Liver (tissue), 9 donors: ENCODE measurements around the gene CCNA1. TPM values are rescaled to one million over a fixed set of nuclear protein-coding genes. Genes with fewer than 3 reads are reported as not detected.

ENCODE experiments used
- DNase-seq: peaks from one replicate; pipeline ENCODE4 v3.0.0-alpha.2; 2017; ENCODE audit warnings: low spot score
- H3K27ac ChIP-seq, 2 donors: one replicate each; pipeline ENCODE4 v1.7.0; 2013; ENCODE audit warnings: inconsistent platforms in 2 of 2, low read length in 2 of 2, control low read depth in 1 of 2, low read depth in 1 of 2, mild to moderate bottlenecking in 1 of 2
- H3K27me3 ChIP-seq, 4 donors: one replicate each; pipeline versions ENCODE4 v1.6.1 to v1.7.0; 2013; ENCODE audit warnings: low read length in 3 of 4, inconsistent platforms in 1 of 4, mild to moderate bottlenecking in 1 of 4, moderate library complexity in 1 of 4; ENCODE audit not compliant: control insufficient read depth in 4 of 4, insufficient read depth in 4 of 4
- H3K36me3 ChIP-seq, 4 donors: one replicate each; pipeline versions ENCODE4 v1.6.1 to v1.7.0; 2013; ENCODE audit warnings: low read length in 3 of 4, mild to moderate bottlenecking in 3 of 4, low read depth in 1 of 4, moderate library complexity in 1 of 4; ENCODE audit not compliant: control insufficient read depth in 4 of 4, insufficient read depth in 3 of 4
- H3K4me1 ChIP-seq, 4 donors: one replicate each; pipeline versions ENCODE4 v1.6.1 to v1.7.0; 2013; ENCODE audit warnings: low read length in 3 of 4, mild to moderate bottlenecking in 3 of 4, moderate library complexity in 1 of 4; ENCODE audit not compliant: control insufficient read depth in 4 of 4, insufficient read depth in 4 of 4
- H3K4me3 ChIP-seq, 3 donors: one replicate each; pipeline versions ENCODE4 v1.6.1 to v1.7.0; 2013; ENCODE audit warnings: low read length in 3 of 3, control low read depth in 1 of 3, low read depth in 1 of 3, mild to moderate bottlenecking in 1 of 3
- H3K9ac ChIP-seq, 2 donors: one replicate each; pipeline ENCODE4 v1.7.0; 2013; ENCODE audit warnings: low read length in 2 of 2, mild to moderate bottlenecking in 2 of 2, moderate library complexity in 2 of 2, control low read depth in 1 of 2, low read depth in 1 of 2
- H3K9me3 ChIP-seq, 4 donors: one replicate each; pipeline versions ENCODE4 v1.6.1 to v1.7.0; 2013; ENCODE audit warnings: low read length in 3 of 4; ENCODE audit not compliant: control insufficient read depth in 4 of 4
- CTCF ChIP-seq: fragments of 150-350 bp; IDR thresholded peaks from 2 replicates; pipeline ENCODE4 v1.5.1; 2017; ENCODE audit warnings: improper control_type of control experiment, low read depth, low read length; ENCODE audit not compliant: missing input control
- EGR1 ChIP-seq, 2 donors: IDR thresholded peaks; 2 replicates each; pipeline ENCODE4 v1.6.1; 2016 to 2018; ENCODE audit warnings: antibody characterized with exemption in 2 of 2, low read depth in 2 of 2
- FOXA1 ChIP-seq: IDR thresholded peaks from 2 replicates; pipeline ENCODE4 v1.6.1; 2016; ENCODE audit warnings: antibody characterized with exemption
- FOXA2 ChIP-seq: IDR thresholded peaks from 2 replicates; pipeline ENCODE4 v1.6.1; 2016; ENCODE audit warnings: antibody characterized with exemption
- GABPA ChIP-seq, 2 donors: IDR thresholded peaks in 1 of 2; conservative IDR thresholded peaks in 1 of 2; 2 replicates each; pipeline ENCODE4 v1.6.1; 2016; ENCODE audit warnings: antibody characterized with exemption in 2 of 2, mild to moderate bottlenecking in 1 of 2, moderate library complexity in 1 of 2
- HNF4A ChIP-seq, 2 donors: conservative IDR thresholded peaks; 2 replicates each; pipeline ENCODE4 v1.6.1; 2016; ENCODE audit warnings: antibody characterized with exemption in 2 of 2, mild to moderate bottlenecking in 2 of 2
- MAX ChIP-seq: IDR thresholded peaks from 2 replicates; pipeline ENCODE4 v1.6.1; 2016; ENCODE audit warnings: antibody characterized with exemption
- NR2F2 ChIP-seq: IDR thresholded peaks from 2 replicates; pipeline ENCODE4 v1.6.1; 2016; ENCODE audit warnings: antibody characterized with exemption
- RAD21 ChIP-seq, 2 donors: IDR thresholded peaks; 2 replicates each; pipeline ENCODE4 v1.6.1; 2016; ENCODE audit warnings: antibody characterized with exemption in 2 of 2, mild to moderate bottlenecking in 2 of 2
- SP1 ChIP-seq: IDR thresholded peaks from 2 replicates; pipeline ENCODE4 v1.6.1; 2018; ENCODE audit warnings: antibody characterized with exemption, mild to moderate bottlenecking
- TAF1 ChIP-seq: conservative IDR thresholded peaks from 2 replicates; pipeline ENCODE4 v1.6.1; 2016; ENCODE audit warnings: antibody characterized with exemption, mild to moderate bottlenecking
- YY1 ChIP-seq: IDR thresholded peaks from 2 replicates; pipeline ENCODE4 v1.6.1; 2016; ENCODE audit warnings: antibody characterized with exemption, mild to moderate bottlenecking
- WGBS: extraction: QIAGEN DNeasy Blood & Tissue Kit; methylation state at CpG from one replicate; pipeline ENCODE4 v1.1.7; 2013; 5-methylcytosine and 5-hydroxymethylcytosine counted together
- polyA plus RNA-seq, 2 donors: library from polyadenylated mRNA; stranded (reverse) in 1 of 2; unstranded in 1 of 2; fragments of 200-250 nt in 1 of 2; fragments of >200 nt in 1 of 2; fragmentation: Nextera tagmentation in 1 of 2; extraction: Ambion mirVana in 1 of 2; gene quantifications; one replicate each; pipeline versions ENCODE4 v1.2.1 to v1.2.3, GENCODE V29; 2013 to 2015
- total RNA-seq, 2 donors: library from RNA; depleted of rRNA; stranded (reverse); fragments of >200 nt; gene quantifications; one replicate each; pipeline ENCODE4 v1.2.3, GENCODE V29; 2014
- TF ChIP-seq, protein P1 (sequence below): IDR thresholded peaks from 2 replicates; pipeline ENCODE4 v1.6.1; 2016; ENCODE audit warnings: antibody characterized with exemption, mild to moderate bottlenecking
- TF ChIP-seq, protein P2 (sequence below): IDR thresholded peaks from 2 replicates; pipeline ENCODE4 v1.6.1; 2016; ENCODE audit warnings: antibody characterized with exemption
- donor health status: healthy.
- donor health status: healthy.
- donor health status: healthy.
- donor health status: healthy.
- donor health status: healthy.

The CCNA1 gene
- total and polyA plus RNA-seq, 4 donors: 0.08 to 0.09 TPM; not detected in 2

- H3K36me3 ChIP-seq: no peaks in the 10 kb centered on the region
- no peaks in the 10 kb centered on the region for H3K27me3 ChIP-seq
- no peak for TF ChIP-seq SP1
- no peak for TF ChIP-seq NR2F2
- no peak for TF ChIP-seq FOXA1
- TF ChIP-seq, protein P1, sequence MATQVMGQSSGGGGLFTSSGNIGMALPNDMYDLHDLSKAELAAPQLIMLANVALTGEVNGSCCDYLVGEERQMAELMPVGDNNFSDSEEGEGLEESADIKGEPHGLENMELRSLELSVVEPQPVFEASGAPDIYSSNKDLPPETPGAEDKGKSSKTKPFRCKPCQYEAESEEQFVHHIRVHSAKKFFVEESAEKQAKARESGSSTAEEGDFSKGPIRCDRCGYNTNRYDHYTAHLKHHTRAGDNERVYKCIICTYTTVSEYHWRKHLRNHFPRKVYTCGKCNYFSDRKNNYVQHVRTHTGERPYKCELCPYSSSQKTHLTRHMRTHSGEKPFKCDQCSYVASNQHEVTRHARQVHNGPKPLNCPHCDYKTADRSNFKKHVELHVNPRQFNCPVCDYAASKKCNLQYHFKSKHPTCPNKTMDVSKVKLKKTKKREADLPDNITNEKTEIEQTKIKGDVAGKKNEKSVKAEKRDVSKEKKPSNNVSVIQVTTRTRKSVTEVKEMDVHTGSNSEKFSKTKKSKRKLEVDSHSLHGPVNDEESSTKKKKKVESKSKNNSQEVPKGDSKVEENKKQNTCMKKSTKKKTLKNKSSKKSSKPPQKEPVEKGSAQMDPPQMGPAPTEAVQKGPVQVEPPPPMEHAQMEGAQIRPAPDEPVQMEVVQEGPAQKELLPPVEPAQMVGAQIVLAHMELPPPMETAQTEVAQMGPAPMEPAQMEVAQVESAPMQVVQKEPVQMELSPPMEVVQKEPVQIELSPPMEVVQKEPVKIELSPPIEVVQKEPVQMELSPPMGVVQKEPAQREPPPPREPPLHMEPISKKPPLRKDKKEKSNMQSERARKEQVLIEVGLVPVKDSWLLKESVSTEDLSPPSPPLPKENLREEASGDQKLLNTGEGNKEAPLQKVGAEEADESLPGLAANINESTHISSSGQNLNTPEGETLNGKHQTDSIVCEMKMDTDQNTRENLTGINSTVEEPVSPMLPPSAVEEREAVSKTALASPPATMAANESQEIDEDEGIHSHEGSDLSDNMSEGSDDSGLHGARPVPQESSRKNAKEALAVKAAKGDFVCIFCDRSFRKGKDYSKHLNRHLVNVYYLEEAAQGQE: no peak
- no peak for TF ChIP-seq GABPA (IDR thresholded peaks at IDR 0.05 in 1 of 2, conservative IDR thresholded peaks at IDR 0.05 in 1 of 2)
- TF ChIP-seq FOXA2: no peak
- no peak for TF ChIP-seq RAD21 (IDR thresholded peaks at IDR 0.05)
- TF ChIP-seq, protein P2, sequence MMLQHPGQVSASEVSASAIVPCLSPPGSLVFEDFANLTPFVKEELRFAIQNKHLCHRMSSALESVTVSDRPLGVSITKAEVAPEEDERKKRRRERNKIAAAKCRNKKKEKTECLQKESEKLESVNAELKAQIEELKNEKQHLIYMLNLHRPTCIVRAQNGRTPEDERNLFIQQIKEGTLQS: no peak
- no peak for TF ChIP-seq TAF1
- TF ChIP-seq MAX: no peak
- no peak for TF ChIP-seq HNF4A (conservative IDR thresholded peaks at IDR 0.05)
- no peak for TF ChIP-seq EGR1 (IDR thresholded peaks at IDR 0.05; ENCODE audit: low read depth in 2 of 2)
- no peak for TF ChIP-seq YY1
- peaks cover 0 to 4% (median 0%) of the 10 kb centered on the region in 4 donors for H3K4me1 ChIP-seq
- no peak for DNase-seq
- H3K9me3 ChIP-seq: peaks cover 0 to 2% (median 0%) of the 10 kb centered on the region in 4 donors
- H3K4me3 ChIP-seq: no peak overlapping the region
- 70% methylated on average over 1 of the region's 1 CpG for WGBS
- no peak overlapping the region for H3K9ac ChIP-seq
- no peak overlapping the region for H3K27ac ChIP-seq
These were observed 19.1 kb upstream of the CCNA1 start for GRCh38 chr13:36413161-36413560.

DNA sequence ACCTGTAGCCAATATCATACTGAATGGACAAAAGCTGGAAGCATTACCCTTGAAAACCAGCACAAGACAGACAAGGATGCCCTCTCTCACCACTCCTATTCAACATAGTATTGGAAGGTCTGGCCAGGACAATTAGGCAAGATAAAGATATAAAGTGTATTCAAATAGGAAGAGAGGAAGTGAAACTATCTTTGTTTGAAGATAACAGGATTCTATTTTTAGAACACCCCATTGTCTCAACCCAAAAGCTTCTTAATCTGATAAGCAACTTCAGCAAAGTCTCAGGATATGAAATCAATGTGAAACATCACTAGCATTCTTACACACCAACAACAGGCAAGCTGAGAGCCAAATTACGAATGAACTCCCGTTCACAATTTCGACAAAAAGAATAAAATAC is 17.8 kb upstream of the CCNA1 start:
- WGBS: 86% methylated on average over 3 of the region's 3 CpGs
- DNase-seq: no peak
- H3K4me3 ChIP-seq: no peak overlapping the region
- H3K27ac ChIP-seq: no peak overlapping the region
- no peak for TF ChIP-seq CTCF
- H3K4me1 ChIP-seq: peaks cover 0 to 4% (median 0%) of the 10 kb centered on the region in 4 donors
- peaks cover 0 to 2% (median 0%) of the 10 kb centered on the region in 4 donors for H3K9me3 ChIP-seq
- peaks cover 0 to 4% (median 0%) of the 10 kb centered on the region in 4 donors for H3K27me3 ChIP-seq
- no peaks in the 10 kb centered on the region for H3K36me3 ChIP-seq
- H3K9ac ChIP-seq: no peak overlapping the region
